Panc1 (cell line): Measurements from ENCODE around the gene NRDC. TPM values are rescaled to one million over a fixed set of nuclear protein-coding genes. Genes with fewer than 3 reads are reported as not detected.

Experiments used
- ATAC-seq: fragments of 200-7000 bp; cut with Tn5 transposase; 2 replicates; pipeline ENCODE4 v1.9.1; 2020; ENCODE audit warnings: mild to moderate bottlenecking, moderate library complexity
- BruUV-seq: library from RNA; stranded (reverse); fragments of 400-500 nt; replicated peaks from 2 replicates; lab custom pipeline; 2021; lab: Mats Ljungman, UMichigan
- CTCF ChIA-PET: fragments of 300-600 bp; sonication (Branson Sonifier 250); formaldehyde crosslinking; loops from one replicate; lab custom pipeline; 2022; ENCODE audit warnings: antibody characterized with exemption; lab: Charles Lee
- POLR2A ChIA-PET: fragments of 300-600 bp; sonication (Branson Sonifier 250); formaldehyde crosslinking; loops from one replicate; lab custom pipeline; 2022; ENCODE audit warnings: antibody characterized with exemption; lab: Charles Lee
- DNase-seq: peaks from one replicate; pipeline ENCODE4 v3.0.0-alpha.2; 2010; ENCODE audit warnings: low read depth, low spot score
- H3K27ac ChIP-seq: 2 replicates; pipeline ENCODE4 v1.5.1; 2011; ENCODE audit warnings: mild to moderate bottlenecking, low read length, inconsistent platforms
- H3K27me3 ChIP-seq: fragments of 200-500 bp; sonication (Bioruptor generic); 2 replicates; pipeline ENCODE4 v1.6.0; 2014; ENCODE audit warnings: low read length, inconsistent platforms; ENCODE audit not compliant: control insufficient read depth, insufficient read depth
- H3K36me3 ChIP-seq: fragments of 200-500 bp; sonication (Bioruptor generic); 2 replicates; pipeline ENCODE4 v1.5.1; 2014; ENCODE audit warnings: inconsistent platforms, mild to moderate bottlenecking, low read length, moderate library complexity; ENCODE audit not compliant: control insufficient read depth, insufficient read depth
- H3K4me1 ChIP-seq: 2 replicates; pipeline ENCODE4 v1.5.1; 2011; ENCODE audit warnings: inconsistent platforms, mild to moderate bottlenecking, low read length, moderate library complexity; ENCODE audit not compliant: control insufficient read depth, insufficient read depth
- H3K4me3 ChIP-seq, 2 experiments: 2 replicates each; pipeline ENCODE4 v1.5.1; 2011 to 2012; ENCODE audit warnings: low read depth in 2 of 2, low read length in 2 of 2, mild to moderate bottlenecking in 2 of 2, inconsistent platforms in 1 of 2, moderate library complexity in 1 of 2
- H3K9me3 ChIP-seq: fragments of 200-500 bp; sonication (Bioruptor generic); 2 replicates; pipeline ENCODE4 v1.5.1; 2014; ENCODE audit warnings: low read depth, mild to moderate bottlenecking, inconsistent platforms, low read length, moderate library complexity; ENCODE audit not compliant: control insufficient read depth, insufficient read depth
- POLR2AphosphoS5 ChIP-seq: IDR thresholded peaks from 2 replicates; pipeline ENCODE4 v1.6.1; 2012; ENCODE audit warnings: mild to moderate bottlenecking, low read depth, low read length, moderate library complexity
- SIN3A ChIP-seq: IDR thresholded peaks from 2 replicates; pipeline ENCODE4 v1.6.1; 2012; ENCODE audit warnings: low read depth, mild to moderate bottlenecking, low read length, moderate library complexity, borderline replicate concordance; ENCODE audit not compliant: insufficient read depth
- TCF7L2 ChIP-seq: IDR thresholded peaks from 2 replicates; pipeline ENCODE4 v1.6.1; 2011; ENCODE audit warnings: mild to moderate bottlenecking, low read depth, low read length, inconsistent platforms
- in situ Hi-C: cut with HindIII; loops from 2 replicates; pipeline ENCODE4 v1.10.0; 2016; ENCODE audit warnings: low sequenced_read_pairs, low pct_unique_long_range_greater_than_20kb
- intact Hi-C: fragments of 100-400 bp; cut with micrococcal nuclease; formaldehyde crosslinking; loops from one replicate; pipeline ENCODE4 v1.10.0; 2022; ENCODE audit not compliant: unreplicated experiment
- total RNA-seq: library from RNA; stranded (reverse); gene quantifications from one replicate; pipeline ENCODE4 v1.2.1, GENCODE V29; 2021; ENCODE audit not compliant: unreplicated experiment
- TF ChIP-seq, protein P1 (sequence below): fragments of 450-650 bp; IDR thresholded peaks from 2 replicates; pipeline ENCODE4 v1.5.1; 2017; ENCODE audit warnings: mild to moderate bottlenecking
- TF ChIP-seq, protein P2 (sequence below), 2 experiments: IDR thresholded peaks; 2 replicates each; pipeline ENCODE4 v1.6.1; 2011 to 2012; ENCODE audit warnings: low read depth in 2 of 2, control low read depth in 1 of 2, low read length in 1 of 2, mild to moderate bottlenecking in 1 of 2, moderate library complexity in 1 of 2; ENCODE audit not compliant: insufficient read depth in 1 of 2

Gene NRDC
- total RNA-seq, 1 experiment from 2014 or later = 180 TPM

DNA sequence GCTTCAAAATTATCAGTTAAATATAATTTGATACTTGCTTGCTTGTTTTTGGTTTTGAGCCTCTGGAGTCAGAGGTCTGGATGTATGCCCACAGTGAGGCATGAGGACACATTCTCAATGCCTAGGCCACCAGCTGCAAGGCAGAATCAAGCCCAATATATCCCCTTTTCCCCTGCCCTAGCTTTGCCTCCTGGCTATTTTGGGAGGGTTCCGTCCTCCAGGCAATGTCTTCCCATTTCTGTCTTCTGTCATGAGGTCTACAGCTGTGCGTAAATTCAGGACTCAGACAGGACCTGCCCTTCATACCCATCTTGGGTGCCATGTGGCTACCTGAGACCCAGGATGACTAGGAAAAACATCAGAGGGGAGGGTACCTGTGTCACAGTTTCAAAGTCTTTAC, 19.2 kb downstream of the NRDC start:
- POLR2A ChIA-PET = no interaction called here
- Histone ChIP-seq H3K9me3 (no peaks in the 10 kb centered on the region), H3K27me3 (no peaks in the 10 kb centered on the region), H3K4me1 (no peaks in the 10 kb centered on the region), H3K27ac (no peak overlapping the region), H3K36me3 (no peaks in the 10 kb centered on the region), H3K4me3 (no peak overlapping the region)
- in situ Hi-C loops (no loop called here), intact Hi-C loops (no loop called here)
- CTCF ChIA-PET = no interaction called here
- BruUV-seq = no TSS peak
- ATAC-seq (no peak), DNase-seq (no peak)
- TF ChIP-seq POLR2AphosphoS5 (no peak), SIN3A (no peak)
- TF ChIP-seq, protein P1, sequence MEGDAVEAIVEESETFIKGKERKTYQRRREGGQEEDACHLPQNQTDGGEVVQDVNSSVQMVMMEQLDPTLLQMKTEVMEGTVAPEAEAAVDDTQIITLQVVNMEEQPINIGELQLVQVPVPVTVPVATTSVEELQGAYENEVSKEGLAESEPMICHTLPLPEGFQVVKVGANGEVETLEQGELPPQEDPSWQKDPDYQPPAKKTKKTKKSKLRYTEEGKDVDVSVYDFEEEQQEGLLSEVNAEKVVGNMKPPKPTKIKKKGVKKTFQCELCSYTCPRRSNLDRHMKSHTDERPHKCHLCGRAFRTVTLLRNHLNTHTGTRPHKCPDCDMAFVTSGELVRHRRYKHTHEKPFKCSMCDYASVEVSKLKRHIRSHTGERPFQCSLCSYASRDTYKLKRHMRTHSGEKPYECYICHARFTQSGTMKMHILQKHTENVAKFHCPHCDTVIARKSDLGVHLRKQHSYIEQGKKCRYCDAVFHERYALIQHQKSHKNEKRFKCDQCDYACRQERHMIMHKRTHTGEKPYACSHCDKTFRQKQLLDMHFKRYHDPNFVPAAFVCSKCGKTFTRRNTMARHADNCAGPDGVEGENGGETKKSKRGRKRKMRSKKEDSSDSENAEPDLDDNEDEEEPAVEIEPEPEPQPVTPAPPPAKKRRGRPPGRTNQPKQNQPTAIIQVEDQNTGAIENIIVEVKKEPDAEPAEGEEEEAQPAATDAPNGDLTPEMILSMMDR = no peak
- TF ChIP-seq, protein P2, sequence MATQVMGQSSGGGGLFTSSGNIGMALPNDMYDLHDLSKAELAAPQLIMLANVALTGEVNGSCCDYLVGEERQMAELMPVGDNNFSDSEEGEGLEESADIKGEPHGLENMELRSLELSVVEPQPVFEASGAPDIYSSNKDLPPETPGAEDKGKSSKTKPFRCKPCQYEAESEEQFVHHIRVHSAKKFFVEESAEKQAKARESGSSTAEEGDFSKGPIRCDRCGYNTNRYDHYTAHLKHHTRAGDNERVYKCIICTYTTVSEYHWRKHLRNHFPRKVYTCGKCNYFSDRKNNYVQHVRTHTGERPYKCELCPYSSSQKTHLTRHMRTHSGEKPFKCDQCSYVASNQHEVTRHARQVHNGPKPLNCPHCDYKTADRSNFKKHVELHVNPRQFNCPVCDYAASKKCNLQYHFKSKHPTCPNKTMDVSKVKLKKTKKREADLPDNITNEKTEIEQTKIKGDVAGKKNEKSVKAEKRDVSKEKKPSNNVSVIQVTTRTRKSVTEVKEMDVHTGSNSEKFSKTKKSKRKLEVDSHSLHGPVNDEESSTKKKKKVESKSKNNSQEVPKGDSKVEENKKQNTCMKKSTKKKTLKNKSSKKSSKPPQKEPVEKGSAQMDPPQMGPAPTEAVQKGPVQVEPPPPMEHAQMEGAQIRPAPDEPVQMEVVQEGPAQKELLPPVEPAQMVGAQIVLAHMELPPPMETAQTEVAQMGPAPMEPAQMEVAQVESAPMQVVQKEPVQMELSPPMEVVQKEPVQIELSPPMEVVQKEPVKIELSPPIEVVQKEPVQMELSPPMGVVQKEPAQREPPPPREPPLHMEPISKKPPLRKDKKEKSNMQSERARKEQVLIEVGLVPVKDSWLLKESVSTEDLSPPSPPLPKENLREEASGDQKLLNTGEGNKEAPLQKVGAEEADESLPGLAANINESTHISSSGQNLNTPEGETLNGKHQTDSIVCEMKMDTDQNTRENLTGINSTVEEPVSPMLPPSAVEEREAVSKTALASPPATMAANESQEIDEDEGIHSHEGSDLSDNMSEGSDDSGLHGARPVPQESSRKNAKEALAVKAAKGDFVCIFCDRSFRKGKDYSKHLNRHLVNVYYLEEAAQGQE (IDR thresholded peaks at IDR 0.05; ENCODE audit: insufficient read depth in 1 of 2, low read depth in 2 of 2, low read length in 1 of 2) = no peak

DNA sequence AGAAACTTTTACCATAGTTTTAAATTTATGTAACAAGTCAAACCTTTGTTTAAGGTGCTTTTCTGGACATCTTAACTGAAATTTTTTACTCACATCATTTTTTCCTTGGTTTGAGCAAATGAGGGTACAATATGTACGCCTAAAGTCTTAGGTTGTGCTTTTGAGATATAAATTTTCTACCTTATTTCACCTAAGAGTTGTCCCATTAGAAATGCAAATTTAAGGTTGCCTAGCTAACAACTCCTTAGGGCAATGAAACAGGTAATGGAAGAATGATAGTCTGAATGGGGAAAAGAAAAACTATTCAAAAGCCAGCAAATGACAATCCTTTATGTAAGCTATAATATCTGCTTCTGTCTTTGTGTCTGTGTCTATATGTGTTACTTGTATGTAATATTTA, 19.6 kb downstream of the NRDC start:
- ATAC-seq (no peak), DNase-seq (no peak)
- POLR2A ChIA-PET = interaction anchor here (0.6 to 0.7 kb wide), 2 partner anchors 94 to 134 kb away, joined by 4 to 7 read pairs; no protein-coding TSS in a partner anchor
- intact Hi-C loops = no loop called here
- CTCF ChIA-PET = no interaction called here
- BruUV-seq = no TSS peak
- Histone ChIP-seq H3K27me3 (no peaks in the 10 kb centered on the region), H3K4me1 (no peaks in the 10 kb centered on the region), H3K27ac (no peak overlapping the region), H3K4me3 (no peak overlapping the region), H3K9me3 (no peaks in the 10 kb centered on the region), H3K36me3 (no peaks in the 10 kb centered on the region)
- TF ChIP-seq, protein P1 = no peak
- TF ChIP-seq SIN3A (no peak), TCF7L2 (no peak), POLR2AphosphoS5 (no peak)
- TF ChIP-seq, protein P2 (IDR thresholded peaks at IDR 0.05; ENCODE audit: insufficient read depth in 1 of 2, low read depth in 2 of 2, low read length in 1 of 2) = no peak
- in situ Hi-C loops = no loop called here
